Measurements from ENCODE around the gene CFAP90.

DNA sequence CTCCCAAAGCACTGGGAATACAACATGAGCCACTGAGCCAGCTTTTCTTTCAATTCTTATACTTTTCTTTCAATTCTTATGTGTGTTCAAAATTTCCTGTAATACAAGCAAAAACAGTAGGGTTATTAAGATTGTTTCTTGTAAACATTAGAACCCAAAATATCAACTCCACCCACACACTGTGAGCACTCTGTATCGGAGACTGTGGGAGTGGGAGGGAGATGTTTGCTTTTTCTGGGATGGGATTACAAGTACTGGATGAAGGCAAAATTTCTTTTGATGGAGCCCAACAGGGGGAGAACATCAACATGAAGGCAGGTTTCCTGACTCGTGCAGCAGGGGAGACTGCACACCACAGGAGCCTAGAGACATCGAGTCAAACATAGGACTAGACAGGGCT is 4.7 kb upstream of the CFAP90 start:
- TF ChIP-seq FOXK2 (IDR thresholded peaks at IDR 0.05) (no peak), CTBP1 (IDR thresholded peaks at IDR 0.05; ENCODE audit: borderline replicate concordance) (no peak), BHLHE40 (IDR thresholded peaks at IDR 0.05; ENCODE audit: borderline replicate concordance) (no peak), SUZ12 (IDR thresholded peaks at IDR 0.05) (no peak), FOXA1 (IDR thresholded peaks at IDR 0.05) (no peak)
